GM19328 (cell line): ENCODE results near the gene PHACTR3.

ENCODE experiments used
- ATAC-seq: cut with Tn5 transposase; IDR thresholded peaks from one replicate; pipeline ENCODE4 v1.9.1; 2021; ENCODE audit warnings: mild to moderate bottlenecking, moderate library complexity; ENCODE audit not compliant: unreplicated experiment

The PHACTR3 gene

GRCh38 chr20:59809630-59810448, 205.5 kb downstream of the PHACTR3 start:
- no peak for ATAC-seq

- ATAC-seq: no peak
Measured at GRCh38 chr20:59810449-59811187, 206.3 kb downstream of the PHACTR3 start.

GRCh38 chr20:59811681-59812171, 207.4 kb downstream of the PHACTR3 start:
- no peak for ATAC-seq

- ATAC-seq: no peak
Measured at GRCh38 chr20:59812286-59813125, 208.2 kb downstream of the PHACTR3 start.

GRCh38 chr20:59813126-59813947, 209.0 kb downstream of the PHACTR3 start:
- no peak for ATAC-seq

GRCh38 chr20:59813948-59814839, 209.9 kb downstream of the PHACTR3 start:
- no peak for ATAC-seq

GRCh38 chr20:59814840-59815340, 210.6 kb downstream of the PHACTR3 start:
- ATAC-seq: no peak

GRCh38 chr20:59816146-59816738, 211.9 kb downstream of the PHACTR3 start:
- no peak for ATAC-seq

GRCh38 chr20:59817406-59817805, 213.1 kb downstream of the PHACTR3 start:
- ATAC-seq: no peak

GRCh38 chr20:59817846-59818615, 213.7 kb downstream of the PHACTR3 start:
- ATAC-seq: no peak

- no peak for ATAC-seq
Measured at GRCh38 chr20:59818911-59819310, 214.6 kb downstream of the PHACTR3 start.

GRCh38 chr20:59819496-59820203, 215.3 kb downstream of the PHACTR3 start:
- ATAC-seq: no peak

- ATAC-seq: no peak
Measured at GRCh38 chr20:59820204-59821041, 216.1 kb downstream of the PHACTR3 start.

- ATAC-seq: no peak
Measured at GRCh38 chr20:59821201-59821600, 216.9 kb downstream of the PHACTR3 start.

- ATAC-seq: no peak
Measured at GRCh38 chr20:59821788-59822187, 217.4 kb downstream of the PHACTR3 start.

- ATAC-seq: no peak
Measured at GRCh38 chr20:59822291-59823029, 218.1 kb downstream of the PHACTR3 start.
